Superior temporal gyrus (tissue), 1 donor: Measurements from ENCODE around the gene DENND5A.
A peak's percentile ranks its signal among the peaks of the same experiment; 100 is the strongest.
"Not testable (repeated sequence)": the region's sequence is repeated elsewhere in the genome, so short reads cannot be mapped to it uniquely, and the experiment has no call there.

Experiments used
- DNase-seq: peaks from one replicate; pipeline ENCODE4 v3.0.0-alpha.2; 2016; ENCODE audit errors: extremely low spot score

The DENND5A gene

DNA sequence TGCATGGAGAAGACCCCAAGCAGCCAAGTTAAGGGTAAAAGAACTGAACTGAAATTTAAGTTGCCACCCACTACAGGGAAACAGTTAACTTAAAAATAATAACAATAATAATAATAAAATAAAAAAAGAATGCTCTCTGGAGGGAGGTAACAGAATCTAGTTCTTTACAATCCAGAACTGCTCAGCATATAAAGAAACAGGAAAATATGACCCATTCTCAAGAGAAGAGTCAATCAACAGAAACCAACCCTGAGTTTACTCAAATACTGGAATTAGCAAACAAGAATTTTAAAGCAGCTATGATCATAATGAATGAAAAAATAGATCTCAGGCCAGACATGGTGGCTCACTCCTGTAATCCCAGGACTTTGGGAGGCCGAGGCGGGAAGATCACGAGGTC, 53.8 kb downstream of the DENND5A start:
- DNase-seq, result no peak

DNA sequence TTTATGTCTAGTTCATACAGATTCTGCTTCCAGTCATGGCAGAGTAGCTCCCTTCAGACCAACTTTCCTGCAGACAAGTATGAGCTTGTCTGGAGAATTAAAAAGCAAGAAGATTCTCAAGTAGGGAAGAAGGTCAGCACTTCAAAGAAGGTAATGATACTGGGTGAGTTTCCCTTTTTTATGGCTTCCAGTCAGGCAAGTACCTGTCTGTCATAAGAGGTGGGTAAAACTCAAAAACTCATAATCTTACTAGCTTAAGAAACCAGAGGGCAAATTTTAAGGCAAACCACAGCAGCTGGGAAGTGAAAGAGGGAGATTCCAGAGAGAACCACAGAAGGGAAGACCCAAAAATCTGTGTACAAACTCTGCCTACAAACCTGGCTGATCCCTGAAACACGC, 54.2 kb downstream of the DENND5A start:
- no peak for DNase-seq

DNA sequence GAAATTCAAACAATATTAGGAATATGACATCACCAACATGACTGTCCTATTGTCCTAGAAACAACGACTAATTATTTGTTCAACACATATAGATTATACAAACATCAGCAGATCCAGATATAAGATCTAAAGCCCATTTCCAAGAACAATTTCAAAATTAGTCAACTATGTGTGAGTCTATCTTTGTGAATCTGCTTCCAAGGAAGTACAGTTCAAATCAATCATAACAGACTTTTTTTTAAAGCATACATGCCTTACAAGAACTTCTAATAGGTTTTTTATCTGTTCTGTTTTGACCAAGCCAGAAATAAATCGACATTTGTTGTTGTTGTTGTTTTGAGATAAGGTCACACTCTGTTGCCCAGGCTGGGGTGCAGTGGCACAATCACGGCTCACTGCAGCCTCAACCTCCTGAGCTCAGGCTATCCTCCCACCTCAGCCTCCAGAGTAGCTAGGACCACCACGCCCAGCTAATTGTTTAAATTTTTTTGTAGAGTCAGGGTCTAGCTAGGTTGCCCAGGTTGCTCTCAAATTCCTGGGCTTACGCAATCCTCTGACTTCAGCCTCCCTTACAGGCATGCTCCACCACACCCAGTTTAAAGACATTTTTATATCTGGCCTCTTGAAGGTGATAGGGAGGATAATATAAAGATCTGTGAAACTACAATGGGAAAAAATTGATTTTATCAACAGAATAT, 54.8 kb downstream of the DENND5A start:
- DNase-seq, result no peak

DNA sequence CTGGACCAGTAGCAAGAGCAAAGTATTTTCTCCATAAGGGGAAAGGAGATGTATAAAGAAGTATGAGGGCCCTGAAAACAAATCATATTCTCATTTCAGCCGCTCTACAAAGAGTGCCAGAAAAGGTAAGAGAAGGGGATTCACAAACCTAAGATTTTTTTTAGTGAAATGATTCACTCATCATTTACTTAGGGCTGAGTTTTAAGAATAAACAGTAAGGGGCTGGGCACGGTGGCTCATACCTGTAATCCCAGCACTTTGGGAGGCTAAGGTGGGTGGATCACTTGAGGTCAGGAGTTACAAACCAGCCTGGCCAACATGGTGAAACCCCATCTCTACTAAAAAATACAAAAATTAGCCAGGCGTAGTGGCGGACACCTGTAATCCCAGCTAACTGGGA, 55.5 kb downstream of the DENND5A start:
- not testable (repeated sequence) for DNase-seq

GRCh38 chr11:9208726-9209501, 56.2 kb downstream of the DENND5A start:
- DNase-seq, result peak; percentile 59

- DNase-seq, result peak; percentile 32
These were observed 57.9 kb downstream of the DENND5A start for GRCh38 chr11:9207229-9207628.

DNA sequence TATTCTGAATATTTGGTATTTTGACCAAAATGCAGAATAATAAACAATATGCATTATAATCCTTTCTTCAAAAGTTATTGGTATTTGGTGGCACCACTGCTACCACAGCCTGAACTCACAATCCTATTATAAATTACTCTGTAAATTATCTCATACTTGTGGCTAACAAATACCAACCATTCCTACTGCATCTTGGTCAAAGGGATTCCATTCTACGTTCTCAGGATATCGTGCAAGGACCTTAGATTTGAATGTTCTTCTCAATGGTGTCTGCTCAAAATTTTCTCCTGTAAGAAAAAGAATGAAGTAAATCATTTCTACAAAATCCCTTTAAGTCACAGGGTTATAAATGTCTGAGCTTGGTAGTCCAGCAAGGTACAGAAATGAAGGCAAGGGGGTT, 58.7 kb downstream of the DENND5A start:
- DNase-seq, result no peak

- DNase-seq, result peak; percentile 78
These were observed 61.3 kb downstream of the DENND5A start for GRCh38 chr11:9203691-9204311.

DNA sequence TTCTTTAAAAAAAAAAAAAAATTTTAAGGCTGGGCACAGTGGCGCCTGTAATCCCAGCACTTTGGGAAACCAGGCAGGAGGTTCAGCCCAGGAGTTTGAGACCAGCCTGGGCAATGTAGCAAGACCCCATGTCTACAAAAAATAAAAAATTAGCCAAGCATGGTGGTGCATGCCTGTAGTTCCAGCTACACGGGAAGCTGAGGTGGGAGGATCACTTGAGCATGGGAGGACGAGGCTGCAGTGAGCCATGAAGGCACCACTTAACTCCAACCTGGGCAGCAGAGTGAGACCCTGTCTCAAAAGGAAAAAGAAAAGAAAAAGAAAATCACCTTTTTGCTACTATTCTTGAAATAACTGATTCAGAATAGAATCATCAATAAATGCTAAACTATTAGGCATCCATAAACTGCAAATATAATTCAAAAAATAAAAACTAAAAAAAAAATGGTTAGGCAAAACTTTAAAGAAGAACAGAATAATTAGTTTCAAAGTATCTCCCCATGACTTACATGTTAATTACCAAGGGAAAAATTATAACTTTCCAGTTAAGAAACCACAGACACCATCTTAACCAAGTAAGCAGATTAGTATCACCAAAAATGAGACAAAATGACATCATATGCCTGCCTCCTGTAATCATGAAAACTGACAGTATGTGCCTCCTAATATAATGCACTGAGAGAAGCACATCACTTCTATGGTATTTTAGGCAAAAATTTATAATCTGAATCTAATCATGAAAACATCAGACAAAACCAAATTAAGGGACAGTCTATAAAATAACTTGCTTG, 63.6 kb downstream of the DENND5A start:
- DNase-seq, result no peak

DNA sequence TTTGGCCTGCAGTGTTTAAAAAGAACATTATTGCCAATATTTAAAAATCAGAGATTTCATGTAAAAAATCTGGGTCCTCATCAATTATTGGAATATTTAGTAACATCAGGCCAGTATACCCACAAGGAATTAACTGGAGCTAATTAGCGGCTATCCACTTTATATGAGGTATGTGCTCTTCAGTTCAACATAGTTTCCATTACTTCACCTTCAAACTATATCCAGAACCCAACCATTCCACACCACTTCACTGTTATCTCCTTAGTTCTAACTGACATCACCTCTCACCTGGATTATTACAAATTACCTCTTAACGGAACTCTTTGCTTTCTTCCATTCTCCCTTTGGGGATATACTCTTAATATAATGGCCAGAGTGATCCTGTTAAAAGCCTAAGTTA, 64.7 kb downstream of the DENND5A start:
- no peak for DNase-seq

GRCh38 chr11:9193316-9193715, 71.8 kb downstream of the DENND5A start:
- DNase-seq, result no peak

GRCh38 chr11:9192561-9192960, 72.6 kb downstream of the DENND5A start:
- DNase-seq, result no peak

DNA sequence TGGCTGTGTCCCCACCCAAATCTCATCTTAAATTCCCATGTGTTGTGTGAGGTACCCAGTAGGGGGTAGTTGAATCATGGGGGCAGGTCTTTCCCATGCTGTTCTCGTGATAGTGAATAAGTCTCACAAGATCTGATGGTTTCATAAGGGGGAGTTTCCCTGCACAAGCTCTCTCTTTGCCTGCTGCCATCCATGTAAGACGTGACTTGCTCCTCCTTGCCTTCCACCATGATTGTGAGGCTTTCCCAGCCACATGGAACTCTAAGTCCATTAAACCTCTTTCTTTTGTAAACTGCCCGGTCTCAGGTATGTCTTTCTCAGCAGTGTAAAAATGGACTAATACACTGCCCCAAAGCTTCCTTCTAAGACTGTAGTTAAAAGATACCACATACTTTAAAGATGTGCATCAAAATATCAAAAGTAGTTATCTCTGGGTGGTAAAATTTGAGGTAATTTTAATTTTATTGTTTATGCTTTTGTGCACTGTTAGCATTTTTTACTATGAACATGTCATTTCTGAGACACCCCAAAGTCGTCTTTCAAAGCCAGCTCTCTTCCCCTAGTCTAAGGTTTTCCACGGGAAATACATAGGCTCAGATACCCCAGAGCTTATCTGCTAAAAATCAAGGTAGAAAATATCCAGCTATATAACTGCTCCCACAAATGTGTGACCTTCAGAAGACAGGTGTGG, 74.7 kb downstream of the DENND5A start:
- DNase-seq, result not testable (repeated sequence)

DNA sequence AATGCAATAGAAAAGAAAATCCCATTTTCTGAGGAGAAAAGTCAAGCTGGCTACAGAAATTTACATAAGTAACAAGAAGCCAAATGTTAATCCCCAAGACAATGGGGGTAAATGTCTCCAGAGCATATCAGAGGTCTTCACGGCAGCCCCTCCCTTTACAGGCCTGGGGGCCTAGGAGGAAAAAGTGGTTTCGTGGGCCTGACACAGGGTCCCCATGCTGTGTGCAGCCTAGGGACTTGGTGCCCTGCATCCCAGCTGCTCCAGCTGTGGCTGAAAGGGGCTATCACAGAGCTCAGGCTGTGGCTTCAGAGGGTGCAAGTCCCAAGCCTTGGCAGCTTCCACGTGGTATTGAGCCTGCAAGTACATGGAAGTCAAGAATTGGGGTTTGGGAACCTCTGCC, 76.3 kb downstream of the DENND5A start:
- not testable (repeated sequence) for DNase-seq

- no peak for DNase-seq
These were observed 77.5 kb downstream of the DENND5A start for GRCh38 chr11:9187616-9188015.

DNA sequence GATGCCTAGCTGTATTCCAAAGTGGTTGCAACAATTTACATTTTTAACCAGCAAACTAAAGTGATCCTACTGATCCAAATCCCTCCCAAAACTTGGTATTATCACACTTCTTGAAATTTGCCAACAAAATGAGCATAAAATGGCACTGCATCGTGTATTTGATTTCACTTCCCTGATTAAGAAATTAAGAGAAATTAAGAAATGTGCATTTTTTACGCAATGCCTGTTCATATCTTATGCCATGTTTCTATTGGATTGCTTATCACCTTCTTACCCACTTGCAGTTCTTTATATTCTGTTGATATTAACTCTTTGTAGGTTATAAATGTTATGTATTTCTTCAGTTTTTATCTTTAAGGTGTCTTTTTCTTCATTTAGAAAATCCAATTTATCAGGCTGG, 80.6 kb downstream of the DENND5A start:
- DNase-seq, result no peak

GRCh38 chr11:9182180-9182871, 82.8 kb downstream of the DENND5A start:
- DNase-seq, result no peak

DNA sequence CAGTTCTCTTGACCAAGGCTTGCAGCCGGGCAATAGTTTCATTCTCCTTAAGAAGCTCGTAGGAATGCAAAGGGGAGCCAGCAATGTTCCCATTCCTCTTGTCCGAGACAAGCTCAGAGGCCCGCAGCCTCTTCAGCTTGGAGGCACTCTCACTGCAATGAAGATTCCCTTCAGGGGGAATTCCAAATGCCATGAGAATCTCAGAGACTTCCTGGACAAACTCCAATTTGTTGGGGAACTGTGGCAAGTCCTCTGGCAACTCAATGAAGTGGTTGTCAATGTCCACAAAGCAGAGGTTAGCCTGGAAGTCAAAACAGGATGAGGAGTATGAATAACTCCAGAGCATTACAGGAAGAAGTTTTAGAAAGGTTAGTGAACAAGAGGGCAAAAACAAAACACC, 84.4 kb downstream of the DENND5A start:
- no peak for DNase-seq

GRCh38 chr11:9179141-9179540, 86.0 kb downstream of the DENND5A start:
- DNase-seq, result no peak

- no peak for DNase-seq
These were observed 86.4 kb downstream of the DENND5A start for GRCh38 chr11:9178716-9179115.
